ENCODE results near the gene CALR3. TPM values are rescaled to one million over a fixed set of nuclear protein-coding genes. Genes with fewer than 3 reads are reported as not detected.

CALR3 gene
- total RNA-seq, 8 experiments from 2014 or later = 0.16 to 0.43 (median 0.27) TPM; not detected in 4

DNA sequence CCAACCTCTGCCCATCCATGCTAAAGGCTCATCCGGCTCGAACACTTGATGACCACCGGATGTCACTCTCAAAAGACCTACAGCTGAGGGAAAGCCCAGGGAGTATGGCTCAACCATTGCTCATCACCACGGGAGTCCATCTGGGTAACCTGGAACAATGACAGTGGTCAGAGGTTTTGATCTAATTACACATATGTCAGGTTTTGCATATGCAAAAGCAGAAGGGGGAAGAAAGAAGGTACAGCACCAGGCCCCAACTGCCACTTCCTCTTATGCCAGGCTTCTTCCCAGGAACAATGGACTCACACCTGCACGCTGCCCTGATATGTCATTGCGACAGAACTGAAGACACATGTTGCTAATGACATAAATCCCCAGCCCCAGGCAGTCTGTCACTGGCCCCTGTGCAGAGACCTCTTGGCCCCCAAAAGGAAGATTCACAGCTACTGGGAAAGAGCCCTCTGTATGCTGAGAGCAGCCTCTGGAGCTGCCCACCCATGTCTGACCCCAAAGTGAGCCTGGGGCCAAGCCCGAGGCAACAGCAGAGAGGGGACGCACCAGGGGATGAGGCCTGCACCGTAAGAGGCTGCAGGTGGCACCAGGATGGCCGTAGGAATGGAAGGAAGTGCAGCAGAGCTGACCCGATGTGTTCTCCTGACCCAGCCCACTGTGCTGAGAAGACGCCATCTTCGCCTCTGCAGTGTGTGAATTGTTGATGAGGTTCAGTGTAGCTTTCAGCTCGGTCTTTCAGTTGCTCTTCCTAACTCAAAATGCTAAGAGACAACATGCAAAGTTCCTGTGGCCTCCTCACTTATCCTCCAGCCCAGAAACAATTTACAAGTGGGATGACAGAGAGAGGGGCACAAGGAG lies 50.5 kb downstream of the CALR3 start:
- Histone ChIP-seq H3K4me1 (replicated peaks in 1 of 2) (peaks cover 33 to 39% of the 10 kb centered on the region in 2 donors), H3K27ac (no peak overlapping the region), H3K4me3 (no peak overlapping the region)
- peak in 4 of 8 experiments; percentile 7 to 15 (median 8) for ATAC-seq (replicated peaks in 6 of 8)
- in situ Hi-C loops (cut with MboI; ENCODE audit: low pct_unique_long_range_greater_than_20kb in 2 of 9, low sequenced_read_pairs in 9 of 9, unreplicated experiment in 9 of 9) = no loop called here
- 0 to 100% (median 61%) methylated on average over 1 to 9 of the region's 14 CpGs; no CpG with 5 or more reads in 1 of the 10 experiments for WGBS, 10 experiments

DNA sequence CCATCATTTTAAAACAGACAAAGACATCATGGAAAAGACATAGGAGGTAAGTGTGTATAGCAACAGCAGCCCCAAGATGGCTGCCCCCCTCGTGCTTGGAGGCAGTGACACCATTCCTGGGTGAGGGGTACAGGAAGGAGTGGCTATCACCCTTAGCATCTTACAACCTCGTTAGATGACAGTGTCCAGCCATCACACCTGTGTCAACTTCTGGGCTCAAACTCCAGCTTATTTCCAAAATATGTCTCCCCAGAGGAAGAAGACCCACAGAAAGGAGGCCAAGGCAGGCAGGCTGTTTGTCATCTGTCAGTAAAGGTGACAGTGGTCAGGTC lies 51.7 kb downstream of the CALR3 start:
- WGBS, 10 experiments = 47 to 94% (median 78%) methylated on average over 1 to 2 of the region's 2 CpGs; no CpG with 5 or more reads in 2 of the 10 experiments
- peaks cover 33 to 39% of the 10 kb centered on the region in 2 donors for H3K4me1 ChIP-seq (replicated peaks in 1 of 2)
- ATAC-seq (replicated peaks in 6 of 8) = no peak
- no peak overlapping the region for H3K4me3 ChIP-seq
- H3K27ac ChIP-seq = no peak overlapping the region
- in situ Hi-C loops (cut with MboI; ENCODE audit: low pct_unique_long_range_greater_than_20kb in 2 of 9, low sequenced_read_pairs in 9 of 9, unreplicated experiment in 9 of 9) = no loop called here

DNA sequence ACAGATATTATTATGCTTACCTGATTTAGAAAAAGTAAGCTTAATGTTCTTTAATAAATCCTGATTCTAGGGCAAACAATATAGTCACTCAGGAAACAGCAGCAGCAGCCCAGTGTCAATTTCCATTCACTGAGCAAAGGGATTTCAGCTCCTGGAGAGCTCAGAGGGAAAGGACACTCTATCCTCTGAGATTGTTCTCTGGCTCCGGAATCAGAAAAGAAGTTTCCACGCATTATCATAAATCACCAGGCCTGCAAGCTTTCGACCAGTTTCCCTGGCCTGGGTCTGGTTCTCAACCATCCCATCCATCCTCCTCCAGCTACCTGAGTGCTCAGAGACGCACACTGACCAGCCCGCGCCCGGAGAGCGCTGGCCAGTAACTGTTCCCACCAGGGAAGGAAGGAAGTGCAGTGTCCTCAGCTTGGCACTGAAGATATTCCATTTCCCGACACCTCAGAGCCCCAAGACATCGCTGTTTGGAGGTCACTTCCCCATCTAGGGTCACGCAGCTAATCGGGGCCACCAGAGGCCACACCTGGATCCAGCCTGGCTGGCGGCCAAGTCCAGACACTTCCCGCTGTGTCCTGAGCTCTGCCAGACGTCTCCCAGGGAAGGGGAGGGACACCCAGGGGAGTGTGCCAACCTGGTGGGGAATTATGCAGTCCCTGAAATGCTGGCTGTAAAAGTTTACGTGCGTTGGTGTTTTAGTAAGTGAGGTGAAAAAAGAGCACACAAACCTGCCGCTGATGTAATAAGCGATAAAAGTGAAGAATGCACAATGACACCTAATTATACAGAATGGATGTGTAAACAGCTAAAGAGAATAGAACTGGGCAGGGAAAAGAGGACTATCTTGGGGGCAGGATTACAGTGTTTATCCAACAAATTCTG lies 53.3 kb downstream of the CALR3 start:
- H3K27ac ChIP-seq = no peak overlapping the region
- ATAC-seq (replicated peaks in 6 of 8) = peak in 4 of 8 experiments; percentile 15 to 50 (median 32)
- H3K4me1 ChIP-seq (replicated peaks in 1 of 2) = peaks cover 33 to 39% of the 10 kb centered on the region in 2 donors
- in situ Hi-C loops (cut with MboI; ENCODE audit: low pct_unique_long_range_greater_than_20kb in 2 of 9, low sequenced_read_pairs in 9 of 9, unreplicated experiment in 9 of 9) = no loop called here
- H3K4me3 ChIP-seq = no peak overlapping the region
- 63 to 100% (median 81%) methylated on average over 1 to 11 of the region's 19 CpGs; no CpG with 5 or more reads in 2 of the 10 experiments for WGBS, 10 experiments

DNA sequence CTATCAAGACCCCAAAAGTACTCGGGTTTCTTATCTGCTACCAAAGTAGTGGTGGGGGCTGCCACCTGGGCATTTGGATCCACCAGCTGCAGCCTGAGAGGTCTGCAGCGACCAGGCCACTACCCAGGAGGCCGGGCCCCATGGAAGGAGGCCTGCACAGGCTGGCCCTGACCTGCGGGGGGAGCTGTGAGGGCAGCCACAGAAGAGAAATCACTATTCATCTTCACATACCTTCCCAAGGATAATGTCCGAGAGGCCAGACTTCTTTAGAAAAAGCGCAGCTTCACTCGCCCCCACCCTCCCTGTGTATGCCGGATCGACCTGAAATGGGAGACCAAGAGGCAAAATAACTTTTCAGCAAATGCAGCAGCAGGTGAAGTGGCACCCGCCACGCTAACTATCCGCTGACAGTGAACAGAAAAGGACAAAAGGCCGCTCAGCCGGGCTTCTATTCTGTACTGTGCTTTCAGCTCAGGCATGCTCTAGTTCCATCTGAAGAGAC lies 54.3 kb downstream of the CALR3 start:
- 20 to 83% (median 58%) methylated on average over 1 to 8 of the region's 14 CpGs; no CpG with 5 or more reads in 2 of the 10 experiments for WGBS, 10 experiments
- ATAC-seq (replicated peaks in 6 of 8) = peak; percentile 17 to 84 (median 70)

DNA sequence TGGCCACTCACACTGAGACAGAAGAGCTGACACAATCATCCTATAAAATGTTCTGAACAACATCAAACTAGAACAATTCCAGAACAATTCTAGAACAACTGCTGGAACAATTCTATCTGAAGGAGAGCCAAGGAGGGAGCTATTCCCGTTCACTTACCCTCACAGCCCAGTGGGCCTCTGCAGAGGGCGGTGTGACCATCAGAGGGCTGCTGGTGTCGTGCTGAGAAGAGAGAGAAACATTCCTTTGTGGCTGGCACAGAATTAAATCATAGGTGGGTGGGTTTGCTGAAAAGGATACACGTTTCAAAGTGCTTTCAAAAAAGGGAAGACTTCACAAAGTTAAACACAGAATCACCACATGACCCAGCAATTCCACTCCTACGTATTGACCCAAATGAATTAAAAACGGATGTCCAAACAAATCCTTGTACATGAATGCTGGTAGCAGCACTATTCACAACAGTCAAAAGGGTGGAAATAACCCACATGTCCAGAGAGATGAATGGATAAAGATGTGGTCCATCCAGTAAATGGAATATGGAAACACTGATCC lies 59.1 kb downstream of the CALR3 start:
- H3K4me1 ChIP-seq (replicated peaks in 1 of 2) = peaks cover 2 to 14% of the 10 kb centered on the region in 2 donors
- in situ Hi-C loops (cut with MboI; ENCODE audit: low pct_unique_long_range_greater_than_20kb in 2 of 9, low sequenced_read_pairs in 9 of 9, unreplicated experiment in 9 of 9) = no loop called here
- no peak overlapping the region for H3K27ac ChIP-seq
- 54 to 100% (median 89%) methylated on average over 2 to 6 of the region's 6 CpGs; no CpG with 5 or more reads in 3 of the 10 experiments for WGBS, 10 experiments
- peak in 1 of 8 experiments; percentile 10 for ATAC-seq (replicated peaks in 6 of 8)
- no peak overlapping the region for H3K4me3 ChIP-seq

More for the DNA sequence above, 54.3 kb downstream of the CALR3 start:
- H3K4me3 ChIP-seq = no peak overlapping the region
- H3K4me1 ChIP-seq (replicated peaks in 1 of 2) = peaks cover 26 to 31% of the 10 kb centered on the region in 2 donors
- peak overlapping the region in 1 of 2 donors; percentile 13 for H3K27ac ChIP-seq
- in situ Hi-C loops (cut with MboI; ENCODE audit: low pct_unique_long_range_greater_than_20kb in 2 of 9, low sequenced_read_pairs in 9 of 9, unreplicated experiment in 9 of 9) = no loop called here

DNA sequence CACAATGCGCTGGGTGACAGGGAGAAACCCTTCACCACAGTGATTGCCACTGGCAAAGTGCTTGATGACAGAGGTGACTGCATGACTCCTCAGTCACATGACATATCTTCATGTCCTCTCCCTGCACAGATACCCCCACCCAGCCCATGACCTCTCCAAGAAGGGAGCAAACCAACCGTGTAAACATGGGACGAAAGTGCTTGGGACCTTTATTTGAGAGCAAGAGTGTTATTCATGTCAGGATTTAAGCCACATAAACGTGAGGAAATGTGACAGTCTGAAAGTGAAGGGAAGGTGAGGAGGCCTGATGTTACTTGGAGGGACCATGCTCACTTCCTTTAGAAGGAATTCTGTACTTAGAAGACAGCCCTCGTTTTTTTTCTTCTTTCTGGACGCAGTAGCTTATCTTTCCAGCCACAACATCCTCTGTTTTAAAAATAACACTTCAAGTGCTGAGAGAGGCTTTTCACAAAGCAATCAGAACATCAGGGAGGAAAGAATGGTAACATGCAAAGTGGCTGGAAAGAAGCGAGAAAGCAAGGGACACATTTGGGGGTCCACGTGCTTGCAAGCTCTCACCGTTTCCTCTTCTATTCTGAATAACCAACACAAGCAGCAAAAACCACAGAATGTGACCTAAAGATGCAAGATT lies 59.8 kb downstream of the CALR3 start:
- H3K4me1 ChIP-seq (replicated peaks in 1 of 2) = peaks cover 0 to 6% of the 10 kb centered on the region in 2 donors
- in situ Hi-C loops (cut with MboI; ENCODE audit: low pct_unique_long_range_greater_than_20kb in 2 of 9, low sequenced_read_pairs in 9 of 9, unreplicated experiment in 9 of 9) = no loop called here
- peak in 7 of 8 experiments; percentile 30 to 83 (median 72) for ATAC-seq (replicated peaks in 6 of 8)
- H3K4me3 ChIP-seq = no peak overlapping the region
- WGBS, 10 experiments = 40 to 100% (median 81%) methylated on average over 3 to 8 of the region's 9 CpGs; no CpG with 5 or more reads in 2 of the 10 experiments
- H3K27ac ChIP-seq = peak overlapping the region in 1 of 2 donors; percentile 31

DNA sequence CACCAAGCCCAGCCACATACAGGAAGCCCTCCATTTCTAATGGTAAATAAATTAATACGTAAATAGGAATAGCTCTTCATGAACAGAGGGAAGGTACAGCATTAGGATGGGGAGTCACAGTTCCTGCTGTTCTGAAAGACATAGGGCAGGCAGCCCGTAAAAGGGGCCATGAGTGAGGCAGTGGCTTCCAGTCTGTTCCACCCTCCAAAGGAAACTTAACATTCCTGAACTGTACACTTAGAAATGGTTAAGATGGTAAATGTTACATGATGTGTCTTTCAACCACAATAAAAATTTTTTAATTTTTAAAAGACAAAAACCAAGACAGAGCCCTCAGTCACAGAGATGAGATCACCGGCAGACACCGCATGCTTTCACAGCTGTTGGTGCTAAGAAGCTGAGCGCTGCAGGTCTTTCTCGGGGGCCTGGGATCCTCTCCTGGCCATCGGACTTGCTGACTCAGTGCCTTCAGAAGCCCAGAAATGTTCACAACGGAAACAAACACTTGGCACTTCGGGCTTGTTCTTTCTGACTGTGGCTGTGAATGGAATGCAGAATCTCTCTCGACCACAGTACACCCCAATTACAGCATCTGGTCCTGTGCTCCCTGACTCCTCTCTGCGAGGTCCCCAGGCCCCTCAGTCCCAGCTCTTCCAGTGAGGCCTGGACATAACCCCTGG lies 60.6 kb downstream of the CALR3 start:
- Histone ChIP-seq H3K4me3 (no peak overlapping the region), H3K4me1 (replicated peaks in 1 of 2) (peaks cover 0 to 6% of the 10 kb centered on the region in 2 donors), H3K27ac (no peak overlapping the region)
- WGBS, 10 experiments = 10 to 100% (median 82%) methylated on average over 1 to 9 of the region's 11 CpGs
- in situ Hi-C loops (cut with MboI; ENCODE audit: low pct_unique_long_range_greater_than_20kb in 2 of 9, low sequenced_read_pairs in 9 of 9, unreplicated experiment in 9 of 9) = no loop called here
- peak in 7 of 8 experiments; percentile 43 to 81 (median 73) for ATAC-seq (replicated peaks in 6 of 8)

DNA sequence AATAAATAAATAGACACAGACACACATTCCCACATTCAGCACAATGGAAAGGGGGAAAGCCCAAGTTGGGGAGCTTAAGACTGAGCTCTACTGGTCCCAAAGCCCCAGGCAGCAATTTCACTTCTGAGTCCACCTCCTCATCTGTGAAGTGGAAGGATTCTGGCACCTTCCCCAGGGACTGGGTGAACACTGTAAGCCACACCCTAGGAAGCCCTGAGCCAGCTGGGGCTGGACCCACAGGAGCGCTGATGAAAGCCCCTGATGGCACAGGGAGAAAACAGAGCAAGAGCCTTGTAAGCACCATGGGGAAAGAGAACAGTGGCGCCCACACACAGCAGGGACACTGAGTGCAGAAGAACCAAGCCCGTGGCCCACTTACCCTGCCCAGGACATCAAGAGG lies 62.0 kb downstream of the CALR3 start:
- H3K4me3 ChIP-seq = no peak overlapping the region
- in situ Hi-C loops (cut with MboI; ENCODE audit: low pct_unique_long_range_greater_than_20kb in 2 of 9, low sequenced_read_pairs in 9 of 9, unreplicated experiment in 9 of 9) = no loop called here
- 75 to 80% (median 77%) methylated on average over 1 to 2 of the region's 3 CpGs; no CpG with 5 or more reads in 7 of the 10 experiments for WGBS, 10 experiments
- no peak for ATAC-seq (replicated peaks in 6 of 8)
- H3K4me1 ChIP-seq (replicated peaks in 1 of 2) = peaks cover 0 to 6% of the 10 kb centered on the region in 2 donors
- no peak overlapping the region for H3K27ac ChIP-seq

DNA sequence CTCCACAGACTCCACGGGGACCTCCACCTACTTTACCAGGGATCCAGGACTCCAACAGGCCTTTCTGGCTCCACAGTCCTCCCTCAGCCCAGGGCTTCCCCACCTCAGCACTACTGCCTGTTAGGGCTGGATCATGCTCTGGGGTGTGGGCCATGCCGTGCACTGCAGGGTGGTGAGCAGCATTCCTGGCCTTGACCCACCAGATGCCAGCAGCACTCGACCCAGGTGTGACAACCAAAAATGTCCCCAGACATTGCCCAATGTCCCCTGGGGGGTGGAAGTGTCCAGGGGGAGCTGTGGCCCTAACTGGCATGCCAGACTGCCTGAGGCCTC lies 66.2 kb downstream of the CALR3 start:
- Histone ChIP-seq H3K4me3 (no peak overlapping the region), H3K27ac (no peak overlapping the region), H3K4me1 (replicated peaks in 1 of 2) (no peaks in the 10 kb centered on the region)
- in situ Hi-C loops (cut with MboI; ENCODE audit: low pct_unique_long_range_greater_than_20kb in 2 of 9, low sequenced_read_pairs in 9 of 9, unreplicated experiment in 9 of 9) = no loop called here
- peak in 1 of 8 experiments; percentile 4 for ATAC-seq (replicated peaks in 6 of 8)
- WGBS, 10 experiments = 60 to 100% methylated on average over 1 of the region's 3 CpGs; no CpG with 5 or more reads in 8 of the 10 experiments

DNA sequence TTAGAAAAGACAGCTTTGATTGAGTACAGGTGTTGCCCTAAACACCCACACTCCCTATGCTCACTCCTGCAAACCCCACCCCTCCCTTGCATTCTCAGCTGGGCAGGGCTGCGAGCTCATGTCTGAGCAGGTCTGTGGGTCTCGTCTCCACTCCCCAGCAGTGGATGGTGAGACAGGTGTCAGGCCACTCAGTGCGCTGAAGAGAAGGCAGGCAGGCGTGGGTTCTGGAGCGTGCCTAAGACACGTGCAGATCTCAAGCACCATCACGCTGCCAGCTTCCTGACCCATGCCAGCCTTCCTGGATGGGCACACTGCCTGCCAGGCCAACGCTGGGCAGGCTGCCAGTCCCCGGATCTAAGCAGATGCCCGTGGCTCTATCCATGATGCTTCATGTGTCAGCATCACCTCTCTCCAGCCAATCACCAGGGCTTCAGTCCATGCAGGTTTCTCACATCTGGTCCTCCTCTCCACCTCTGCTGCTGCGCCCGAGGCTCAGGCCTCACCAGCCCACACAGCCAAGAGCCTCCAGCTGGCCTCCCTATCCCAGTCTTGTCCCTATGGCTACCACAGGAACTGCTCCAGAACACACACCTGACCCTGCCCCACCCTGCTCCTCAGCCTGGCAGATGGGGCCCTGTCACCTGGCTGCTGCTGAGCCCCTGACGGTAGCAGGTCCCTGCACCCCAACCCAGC lies 66.8 kb downstream of the CALR3 start:
- Histone ChIP-seq H3K4me3 (no peak overlapping the region), H3K27ac (no peak overlapping the region), H3K4me1 (replicated peaks in 1 of 2) (no peaks in the 10 kb centered on the region)
- ATAC-seq (replicated peaks in 6 of 8) = peak in 3 of 8 experiments; percentile 9 to 33 (median 12)
- in situ Hi-C loops (cut with MboI; ENCODE audit: low pct_unique_long_range_greater_than_20kb in 2 of 9, low sequenced_read_pairs in 9 of 9, unreplicated experiment in 9 of 9) = no loop called here
- WGBS, 10 experiments = 92 to 100% (median 95%) methylated on average over 2 to 8 of the region's 13 CpGs; no CpG with 5 or more reads in 4 of the 10 experiments
